Activated CD8-positive, alpha-beta memory T cell treated with anti-CD3 and anti-CD28 coated beads for 1 hour (primary cell): Measurements from ENCODE around the gene RIBC2.
A peak's percentile ranks its signal among the peaks of the same experiment; 100 is the strongest.
"Not testable (repeated sequence)": the region's sequence is repeated elsewhere in the genome, so short reads cannot be mapped to it uniquely, and the experiment has no call there.

Experiments used
- DNase-seq, 2 donors: peaks; one replicate each; pipeline ENCODE4 v3.0.0-alpha.2; 2020; ENCODE audit warnings: low read depth in 1 of 2; ENCODE audit errors: extremely low read depth in 1 of 2

The RIBC2 gene, protein sequence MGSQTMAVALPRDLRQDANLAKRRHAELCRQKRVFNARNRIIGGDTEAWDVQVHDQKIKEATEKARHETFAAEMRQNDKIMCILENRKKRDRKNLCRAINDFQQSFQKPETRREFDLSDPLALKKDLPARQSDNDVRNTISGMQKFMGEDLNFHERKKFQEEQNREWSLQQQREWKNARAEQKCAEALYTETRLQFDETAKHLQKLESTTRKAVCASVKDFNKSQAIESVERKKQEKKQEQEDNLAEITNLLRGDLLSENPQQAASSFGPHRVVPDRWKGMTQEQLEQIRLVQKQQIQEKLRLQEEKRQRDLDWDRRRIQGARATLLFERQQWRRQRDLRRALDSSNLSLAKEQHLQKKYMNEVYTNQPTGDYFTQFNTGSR

DNA sequence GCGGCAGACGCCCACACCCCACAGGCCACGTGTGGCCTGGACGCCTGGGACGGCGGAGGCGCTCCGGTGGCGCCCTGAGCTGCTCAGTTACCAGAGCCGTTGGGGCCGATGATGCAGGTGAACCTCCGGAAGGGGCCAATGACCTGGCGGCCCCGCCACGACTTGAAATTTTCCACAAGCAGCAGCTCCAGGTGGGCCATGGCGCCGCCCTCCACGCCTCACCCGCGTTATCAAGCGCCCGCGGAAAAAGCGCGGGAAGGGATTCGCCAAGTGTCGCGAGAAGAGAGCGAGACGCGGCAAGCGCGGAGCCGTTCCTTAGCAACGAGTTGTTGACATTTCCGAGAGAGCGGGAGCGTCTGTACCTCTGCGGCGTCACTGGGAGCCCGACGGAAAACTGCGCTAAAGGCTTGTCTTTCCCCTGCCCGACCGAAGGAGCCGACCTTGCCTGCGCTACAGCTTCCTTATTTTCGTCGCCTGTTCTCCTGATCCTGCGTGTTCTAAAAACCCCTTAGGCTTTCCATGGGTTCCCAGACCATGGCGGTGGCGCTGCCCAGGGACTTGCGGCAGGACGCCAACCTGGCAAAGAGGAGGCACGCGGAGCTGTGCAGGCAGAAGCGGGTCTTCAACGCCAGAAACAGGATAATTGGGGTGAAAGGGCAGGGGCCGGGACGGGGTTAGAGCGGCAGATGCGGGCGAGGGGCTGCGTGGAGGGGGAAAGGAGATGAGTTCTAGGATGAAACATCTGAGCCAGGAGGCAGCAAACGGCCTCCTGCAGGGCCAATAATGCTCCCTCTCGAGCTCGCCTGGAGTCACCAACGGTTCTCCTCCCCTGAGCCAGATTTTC is at the start of gene RIBC2, which contains the start of gene SMC1B:
Gene RIBC2 (plus strand): TSS at position 326 of the 844 bp plus-strand sequence. CDS start 194 bp downstream, at position 520.
Gene SMC1B (minus strand): TSS at position 232 of the 844 bp plus-strand sequence. CDS start 32 bp downstream, at position 200.
- peak; percentile 55 to 69 for DNase-seq

DNA sequence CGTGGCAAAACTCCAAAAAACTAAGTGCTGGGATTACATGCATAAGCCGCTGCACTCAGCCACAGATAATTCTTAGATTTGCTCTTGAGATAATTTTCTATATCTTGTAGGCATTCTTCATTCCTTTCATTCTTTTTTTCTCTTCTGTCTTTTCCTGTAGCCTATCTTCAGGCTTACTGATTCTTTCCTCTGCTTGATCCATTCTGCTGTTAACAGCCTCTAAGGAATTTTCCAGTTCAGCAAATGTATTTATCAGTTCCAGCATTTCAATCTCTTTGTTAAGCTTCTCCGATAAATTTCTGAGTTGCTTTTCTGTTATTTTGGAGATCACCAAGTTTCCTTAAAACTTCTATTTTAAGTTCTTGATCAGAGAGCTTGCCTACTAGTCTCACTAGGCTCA is 46.8 kb upstream of the RIBC2 start:
- DNase-seq = no peak

DNA sequence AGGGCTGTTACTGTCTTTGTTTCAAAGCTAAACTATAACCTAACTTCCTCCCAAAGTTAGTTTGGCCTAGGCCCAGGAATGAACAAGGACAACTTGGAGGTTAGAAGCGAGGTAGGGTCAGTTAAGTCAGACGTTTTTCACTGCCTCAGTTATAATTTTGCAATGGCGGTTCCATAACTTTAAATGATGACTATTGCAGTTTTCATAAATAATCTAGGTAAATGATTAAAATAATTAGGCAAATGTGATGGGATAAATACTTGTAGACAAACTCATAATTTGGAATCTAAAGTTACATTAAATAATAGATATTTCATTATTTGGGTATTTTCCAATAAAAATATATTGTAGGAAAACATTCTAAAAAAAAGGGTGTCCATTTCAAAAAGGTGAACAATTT is 39.9 kb upstream of the RIBC2 start:
- not testable (repeated sequence) for DNase-seq

DNA sequence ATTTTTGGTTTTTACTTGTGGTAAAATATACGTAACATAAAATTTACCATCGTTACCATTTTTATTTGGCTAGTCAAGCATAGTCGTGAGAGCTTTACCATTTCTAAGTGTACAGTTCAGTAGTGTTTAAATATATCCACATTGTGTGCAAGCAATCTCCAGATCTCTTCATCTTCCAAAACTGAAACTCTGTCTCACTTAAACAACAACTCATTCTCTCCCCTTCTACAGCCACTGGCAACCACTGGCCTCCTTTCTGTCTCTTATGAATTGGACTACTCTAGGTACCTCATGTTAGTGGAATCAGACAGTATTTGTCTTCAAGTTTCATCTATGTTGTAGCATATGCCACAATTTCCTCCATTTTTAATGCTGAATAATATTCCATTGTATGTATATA is 37.5 kb upstream of the RIBC2 start:
- DNase-seq = no peak

- no peak for DNase-seq
These were observed 36.8 kb upstream of the RIBC2 start for GRCh38 chr22:45376703-45377102.

GRCh38 chr22:45381348-45381747 is 32.1 kb upstream of the RIBC2 start:
- no peak for DNase-seq

DNA sequence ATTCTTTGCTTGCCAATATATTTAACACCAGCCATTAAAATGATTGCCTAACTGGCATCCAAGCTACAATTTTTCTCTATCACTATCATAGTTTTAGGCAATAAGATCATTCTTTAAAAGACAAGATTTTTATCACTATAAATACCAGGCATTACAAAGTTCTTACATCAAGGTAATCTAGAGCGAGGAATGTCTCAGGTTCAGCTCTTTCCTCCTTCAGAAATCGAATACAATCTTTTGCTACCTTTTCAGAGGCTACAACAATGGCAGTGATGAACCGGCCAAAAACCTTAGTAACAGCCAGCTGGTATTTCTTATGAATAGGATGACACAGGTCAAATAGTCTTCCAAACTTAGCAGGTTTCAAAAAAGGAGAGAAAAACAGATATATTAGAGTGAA is 23.9 kb upstream of the RIBC2 start:
- no peak for DNase-seq

GRCh38 chr22:45397806-45398205 is 15.7 kb upstream of the RIBC2 start:
- no peak for DNase-seq

- no peak for DNase-seq
These were observed 15.3 kb upstream of the RIBC2 start for GRCh38 chr22:45398214-45398613.

DNA sequence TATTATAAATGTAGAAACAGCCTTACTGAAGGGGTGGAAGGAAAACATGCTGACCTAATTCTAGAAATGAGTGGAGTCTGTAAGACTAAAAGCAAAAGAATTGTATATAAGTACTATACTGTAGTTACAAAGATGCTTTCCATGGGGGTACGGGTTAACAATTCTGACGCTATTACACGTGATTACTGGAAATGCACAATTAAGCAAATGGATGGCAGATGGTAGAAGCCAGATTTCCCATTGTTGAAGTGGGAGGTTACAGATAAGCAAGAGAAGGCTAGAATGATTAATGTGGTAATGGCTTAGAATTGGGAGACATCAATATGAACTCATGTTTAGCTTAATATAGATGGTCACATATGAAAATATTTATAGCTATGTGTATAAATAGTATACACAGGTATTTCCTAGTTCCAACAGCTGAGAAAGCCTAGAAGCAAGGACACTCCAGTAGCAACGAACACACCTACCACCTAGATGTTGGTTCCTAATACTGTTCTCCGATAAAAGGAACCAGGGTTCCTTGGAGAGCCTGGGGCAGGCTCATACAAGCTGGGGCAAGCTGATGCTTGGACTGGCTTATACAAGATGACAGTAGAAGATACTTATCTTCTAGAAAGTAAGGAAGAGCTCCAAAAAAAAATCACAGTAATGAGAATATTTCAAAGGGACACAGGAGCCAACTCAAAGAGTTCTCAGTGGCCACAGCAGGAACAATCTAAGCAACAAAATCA is 13.6 kb upstream of the RIBC2 start:
- no peak for DNase-seq

DNA sequence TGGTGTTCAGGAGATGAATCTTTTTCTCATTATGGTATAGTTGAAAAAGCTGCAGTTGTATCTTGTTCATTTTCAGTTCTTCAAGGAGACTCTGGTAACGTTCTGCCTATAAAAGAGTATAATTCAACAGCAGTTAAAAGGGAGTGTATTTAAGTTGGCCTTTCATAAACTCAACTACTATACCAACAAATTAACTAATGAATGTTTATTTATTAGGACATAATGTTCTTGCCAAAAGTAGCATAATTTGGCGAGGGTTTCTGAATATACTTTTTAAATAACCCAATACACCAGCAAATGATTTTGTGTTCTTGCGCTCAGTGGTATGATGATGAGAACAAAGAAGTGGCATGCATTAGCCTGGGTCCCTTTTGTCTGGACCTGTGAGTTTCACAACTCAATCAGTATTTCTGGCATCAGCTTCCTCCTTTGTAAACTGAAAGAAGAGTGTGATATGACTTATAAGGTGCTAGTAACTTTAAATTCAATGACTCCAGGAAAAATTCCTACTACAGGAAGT is 11.0 kb upstream of the RIBC2 start:
- DNase-seq = no peak

- no peak for DNase-seq
These were observed 5.7 kb upstream of the RIBC2 start for GRCh38 chr22:45407793-45408192.

- no peak for DNase-seq
These were observed 503 bp upstream of the RIBC2 start for GRCh38 chr22:45413013-45413367.

DNA sequence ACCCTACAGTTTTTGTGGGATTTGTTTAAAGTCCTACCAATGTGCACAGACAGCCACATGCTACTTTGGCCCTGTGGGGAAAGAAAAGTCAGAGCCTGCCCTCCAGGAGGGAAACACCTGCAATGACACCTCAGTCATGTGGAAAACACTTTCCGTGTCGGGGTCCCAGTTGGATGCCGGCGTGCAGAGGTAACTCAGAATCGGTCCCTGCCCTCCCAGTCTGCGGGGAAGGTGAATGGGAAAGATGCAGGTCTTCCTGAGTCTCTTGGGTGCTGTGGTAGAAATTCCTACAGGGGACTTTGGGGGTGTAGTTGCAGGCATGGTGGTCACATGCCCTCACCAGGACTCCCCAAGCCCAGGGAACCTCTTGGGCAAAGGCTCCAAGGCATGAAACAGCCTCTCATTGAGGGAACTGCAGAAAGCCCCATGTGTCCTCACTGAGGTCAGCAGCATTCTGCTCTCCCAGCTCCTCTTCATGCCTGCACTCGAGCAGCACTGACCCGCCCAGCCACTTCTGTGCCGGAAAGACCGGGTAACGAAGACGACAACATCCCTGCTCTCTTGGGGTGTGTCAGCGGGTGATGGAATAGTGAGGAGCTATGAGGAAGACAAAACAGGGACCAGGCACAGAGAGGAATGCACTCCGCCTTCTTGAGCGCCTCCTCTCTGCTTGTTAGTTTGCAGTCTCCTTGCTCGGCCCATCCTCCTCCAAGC is 4.7 kb downstream of the RIBC2 start:
- DNase-seq = no peak

GRCh38 chr22:45418770-45419138 is 5.3 kb downstream of the RIBC2 start:
- DNase-seq = no peak

- no peak for DNase-seq
These were observed 6.5 kb downstream of the RIBC2 start for GRCh38 chr22:45420011-45420410.

DNA sequence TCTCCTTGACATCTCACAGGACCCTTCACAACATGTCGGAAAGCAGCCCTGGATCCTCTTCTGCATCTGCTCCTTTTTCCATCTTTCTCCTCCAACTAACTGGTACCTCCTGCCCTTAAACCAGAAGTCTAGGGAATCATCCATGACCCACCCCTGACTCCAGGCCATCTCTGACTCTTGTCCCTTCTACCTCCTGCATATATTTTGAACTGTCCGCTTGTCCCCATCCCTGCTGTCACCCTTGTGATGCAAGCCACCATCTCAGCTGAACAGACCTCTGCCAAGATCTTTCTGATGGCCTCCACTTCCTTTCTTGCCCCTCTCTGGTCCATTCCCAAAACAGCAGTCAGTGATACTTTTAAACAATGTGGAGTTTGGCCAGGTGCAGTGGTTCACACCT is 7.0 kb downstream of the RIBC2 start:
- DNase-seq = no peak

DNA sequence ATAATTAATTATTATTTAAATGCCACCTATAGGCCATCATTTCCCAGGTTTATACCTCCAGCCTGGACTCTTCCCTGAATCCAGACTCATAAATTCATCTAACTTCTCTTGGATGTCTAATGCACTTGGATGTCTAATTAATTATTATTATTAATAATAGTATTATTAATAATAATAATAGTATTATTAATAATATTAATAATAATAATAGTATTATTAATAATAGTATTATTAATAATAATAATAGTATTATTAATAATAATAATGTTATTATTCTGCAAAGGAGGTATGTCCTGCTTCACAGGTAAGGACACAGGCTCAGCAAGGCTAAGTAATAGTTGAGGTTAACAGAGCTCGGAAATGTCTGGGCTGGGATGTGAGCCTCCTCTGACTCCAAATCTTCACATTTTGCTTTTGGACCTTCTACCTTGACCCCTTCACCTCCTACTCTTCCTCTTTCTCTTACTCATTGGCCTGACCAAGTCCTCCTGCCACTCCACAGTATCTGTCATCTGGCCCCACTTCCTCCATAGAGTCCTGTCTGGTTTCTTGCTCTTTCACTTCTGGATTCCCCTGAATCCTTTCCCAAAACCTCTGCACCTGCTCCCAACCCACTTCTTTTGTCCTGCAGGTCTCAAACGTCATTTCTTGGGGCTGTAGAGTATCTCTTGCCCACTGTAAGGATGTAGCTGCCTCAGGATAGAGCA is 8.0 kb downstream of the RIBC2 start:
- no peak for DNase-seq

GRCh38 chr22:45422237-45422983 is 8.9 kb downstream of the RIBC2 start:
- DNase-seq = no peak
